A549 (cell line): ENCODE measurements around the gene SH3RF1.

Experiments used
- ZFP36 ChIP-seq: fragments of 450-650 bp; IDR thresholded peaks from 2 replicates; pipeline ENCODE4 v1.6.1; 2014; ENCODE audit warnings: borderline replicate concordance; ENCODE audit not compliant: partially characterized antibody
- TF ChIP-seq, protein P1 (sequence below): fragments of 150-350 bp; IDR thresholded peaks from 2 replicates; pipeline ENCODE4 v1.6.1; 2014; ENCODE audit warnings: low read depth, mild to moderate bottlenecking, low read length
- TF ChIP-seq, protein P2 (sequence below): fragments of 200-600 bp; sonication (generic); IDR thresholded peaks from 2 replicates; pipeline ENCODE4 v1.6.1; 2016; ENCODE audit warnings: antibody characterized with exemption, mild to moderate bottlenecking, moderate library complexity

- TF ChIP-seq, protein P1, sequence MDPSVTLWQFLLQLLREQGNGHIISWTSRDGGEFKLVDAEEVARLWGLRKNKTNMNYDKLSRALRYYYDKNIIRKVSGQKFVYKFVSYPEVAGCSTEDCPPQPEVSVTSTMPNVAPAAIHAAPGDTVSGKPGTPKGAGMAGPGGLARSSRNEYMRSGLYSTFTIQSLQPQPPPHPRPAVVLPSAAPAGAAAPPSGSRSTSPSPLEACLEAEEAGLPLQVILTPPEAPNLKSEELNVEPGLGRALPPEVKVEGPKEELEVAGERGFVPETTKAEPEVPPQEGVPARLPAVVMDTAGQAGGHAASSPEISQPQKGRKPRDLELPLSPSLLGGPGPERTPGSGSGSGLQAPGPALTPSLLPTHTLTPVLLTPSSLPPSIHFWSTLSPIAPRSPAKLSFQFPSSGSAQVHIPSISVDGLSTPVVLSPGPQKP: no peak
- no peak for TF ChIP-seq ZFP36
- TF ChIP-seq, protein P2, sequence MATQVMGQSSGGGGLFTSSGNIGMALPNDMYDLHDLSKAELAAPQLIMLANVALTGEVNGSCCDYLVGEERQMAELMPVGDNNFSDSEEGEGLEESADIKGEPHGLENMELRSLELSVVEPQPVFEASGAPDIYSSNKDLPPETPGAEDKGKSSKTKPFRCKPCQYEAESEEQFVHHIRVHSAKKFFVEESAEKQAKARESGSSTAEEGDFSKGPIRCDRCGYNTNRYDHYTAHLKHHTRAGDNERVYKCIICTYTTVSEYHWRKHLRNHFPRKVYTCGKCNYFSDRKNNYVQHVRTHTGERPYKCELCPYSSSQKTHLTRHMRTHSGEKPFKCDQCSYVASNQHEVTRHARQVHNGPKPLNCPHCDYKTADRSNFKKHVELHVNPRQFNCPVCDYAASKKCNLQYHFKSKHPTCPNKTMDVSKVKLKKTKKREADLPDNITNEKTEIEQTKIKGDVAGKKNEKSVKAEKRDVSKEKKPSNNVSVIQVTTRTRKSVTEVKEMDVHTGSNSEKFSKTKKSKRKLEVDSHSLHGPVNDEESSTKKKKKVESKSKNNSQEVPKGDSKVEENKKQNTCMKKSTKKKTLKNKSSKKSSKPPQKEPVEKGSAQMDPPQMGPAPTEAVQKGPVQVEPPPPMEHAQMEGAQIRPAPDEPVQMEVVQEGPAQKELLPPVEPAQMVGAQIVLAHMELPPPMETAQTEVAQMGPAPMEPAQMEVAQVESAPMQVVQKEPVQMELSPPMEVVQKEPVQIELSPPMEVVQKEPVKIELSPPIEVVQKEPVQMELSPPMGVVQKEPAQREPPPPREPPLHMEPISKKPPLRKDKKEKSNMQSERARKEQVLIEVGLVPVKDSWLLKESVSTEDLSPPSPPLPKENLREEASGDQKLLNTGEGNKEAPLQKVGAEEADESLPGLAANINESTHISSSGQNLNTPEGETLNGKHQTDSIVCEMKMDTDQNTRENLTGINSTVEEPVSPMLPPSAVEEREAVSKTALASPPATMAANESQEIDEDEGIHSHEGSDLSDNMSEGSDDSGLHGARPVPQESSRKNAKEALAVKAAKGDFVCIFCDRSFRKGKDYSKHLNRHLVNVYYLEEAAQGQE: no peak
These were observed 127.8 kb downstream of the SH3RF1 start for GRCh38 chr4:169142906-169143305.
